Breast epithelium (tissue), 4 donors: ENCODE results near the gene GCDH. TPM values are rescaled to one million over a fixed set of nuclear protein-coding genes. Genes with fewer than 3 reads are reported as not detected.

Source experiments
- DNase-seq, 2 donors: peaks; one replicate each; pipeline ENCODE4 v3.0.0-alpha.2; 2019; ENCODE audit warnings: low spot score in 2 of 2
- H3K27ac ChIP-seq, 2 donors: fragments of 200-600 bp; sonication (generic) in 1 of 2; one replicate each; pipeline ENCODE4 v1.5.1; 2016 to 2019; ENCODE audit warnings: mild to moderate bottlenecking in 1 of 2
- H3K27me3 ChIP-seq, 2 donors: fragments of 200-600 bp; sonication (generic) in 1 of 2; one replicate each; pipeline versions ENCODE4 v1.5.1 to v1.6.0; 2017 to 2019; ENCODE audit warnings: control low read depth in 1 of 2, mild to moderate bottlenecking in 1 of 2
- H3K36me3 ChIP-seq: fragments of 200-600 bp; one replicate; pipeline ENCODE4 v1.5.1; 2019
- H3K4me1 ChIP-seq, 2 donors: fragments of 200-600 bp; sonication (generic); one replicate each; pipeline ENCODE4 v1.5.1; 2016 to 2019; ENCODE audit warnings: control low read depth in 1 of 2
- H3K4me3 ChIP-seq, 3 donors: fragments of 200-600 bp; sonication (generic); 1 replicate in 2 of 3; 2 replicates in 1 of 3; pipeline ENCODE4 v1.5.1; 2016 to 2019; ENCODE audit warnings: mild to moderate bottlenecking in 3 of 3, moderate library complexity in 2 of 3
- H3K9me3 ChIP-seq, 2 donors: fragments of 200-600 bp; sonication (generic) in 1 of 2; one replicate each; pipeline ENCODE4 v1.5.1; 2016 to 2019; ENCODE audit warnings: control low read depth in 1 of 2
- CTCF ChIP-seq, 3 donors: fragments of 450-650 bp; IDR thresholded peaks; one replicate each; pipeline ENCODE4 v1.5.1; 2016 to 2017; ENCODE audit warnings: antibody characterized with exemption in 3 of 3, mild to moderate bottlenecking in 3 of 3, moderate library complexity in 3 of 3
- POLR2A ChIP-seq: fragments of 450-650 bp; IDR thresholded peaks from one replicate; pipeline ENCODE4 v1.6.1; 2016; ENCODE audit warnings: antibody characterized with exemption, mild to moderate bottlenecking, moderate library complexity
- POLR2AphosphoS5 ChIP-seq, 3 donors: sonication (generic); formaldehyde crosslinking; IDR thresholded peaks; one replicate each; pipeline ENCODE4 v1.6.1; 2017; ENCODE audit warnings: antibody characterized with exemption in 3 of 3
- intact Hi-C: fragments of 100-400 bp; cut with DNase I; formaldehyde crosslinking; loops from one replicate; pipeline ENCODE4 v1.15.1; 2023; ENCODE audit warnings: low total_unique reads
- total RNA-seq, 3 donors: library from RNA; depleted of rRNA; stranded (reverse); fragments of >200 nt; gene quantifications; one replicate each; pipeline ENCODE4 v1.1.0, GENCODE V29; 2016

GCDH gene
- total RNA-seq, 3 donors from 2014 or later = 39.2 to 72.8 (median 50.1) TPM

DNA sequence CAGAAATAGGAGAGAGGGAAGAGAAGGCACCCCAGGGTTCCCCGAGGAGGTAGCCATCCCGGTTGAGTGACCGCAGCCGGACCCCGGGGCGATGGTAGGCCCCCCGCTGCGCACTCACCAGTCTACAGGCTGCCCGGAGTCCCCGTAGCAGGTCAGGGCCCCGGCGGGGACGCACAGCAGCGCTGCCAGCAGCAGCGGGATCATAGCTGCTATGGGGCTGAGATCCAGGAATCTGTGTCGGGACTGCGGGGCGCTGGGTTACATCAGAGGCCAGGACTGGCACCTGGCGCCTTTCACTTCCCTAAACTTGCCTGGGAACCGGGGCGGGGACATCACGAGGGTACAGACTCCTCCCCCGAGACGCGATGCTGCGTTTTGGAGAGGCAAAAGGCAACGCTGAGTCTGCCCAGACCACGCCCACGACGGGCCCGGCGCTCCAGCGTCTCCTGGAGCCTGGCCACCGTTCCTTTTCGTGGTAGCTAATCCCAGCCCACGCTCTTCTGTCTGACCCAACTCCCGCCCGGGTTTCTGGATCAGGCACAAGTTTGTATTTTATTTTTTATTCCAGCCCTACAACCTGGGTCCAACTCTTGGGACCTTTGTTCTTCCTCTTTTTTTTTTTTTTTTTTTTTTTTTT lies 9.7 kb upstream of the GCDH start, which contains the start of gene DNASE2:
Gene DNASE2 (minus strand): TSS at position 278 of the 637 bp plus-strand sequence. CDS start 74 bp downstream, at position 204.
- TF ChIP-seq POLR2AphosphoS5 (IDR thresholded peaks at IDR 0.05) (peak; percentile 51 to 81 (median 59)), CTCF (IDR thresholded peaks at IDR 0.05) (no peak), POLR2A (peak; percentile 40)
- peak within 1 kb of the TSS; percentile 91 to 96 for H3K27ac ChIP-seq

GRCh38 chr19:12882589-12882988 lies 8.4 kb upstream of the GCDH start:
- H3K4me1 ChIP-seq = no peaks in the 10 kb centered on the region
- no peak overlapping the region for H3K27ac ChIP-seq
- H3K9me3 ChIP-seq = peaks cover 9 to 15% of the 10 kb centered on the region in 2 donors

More for the DNA sequence above, 9.7 kb upstream of the GCDH start, which contains the start of gene DNASE2:
- Histone ChIP-seq H3K4me3 (peak within 1 kb of the TSS; percentile 66 to 83 (median 82)), H3K27me3 (peaks cover 0 to 17% of the 10 kb centered on the region in 2 donors), H3K36me3 (no peaks in the 10 kb centered on the region), H3K9me3 (peaks cover 9 to 15% of the 10 kb centered on the region in 2 donors), H3K4me1 (no peaks in the 10 kb centered on the region)
- peak; percentile 97 for DNase-seq
- intact Hi-C loops = no loop called here

DNA sequence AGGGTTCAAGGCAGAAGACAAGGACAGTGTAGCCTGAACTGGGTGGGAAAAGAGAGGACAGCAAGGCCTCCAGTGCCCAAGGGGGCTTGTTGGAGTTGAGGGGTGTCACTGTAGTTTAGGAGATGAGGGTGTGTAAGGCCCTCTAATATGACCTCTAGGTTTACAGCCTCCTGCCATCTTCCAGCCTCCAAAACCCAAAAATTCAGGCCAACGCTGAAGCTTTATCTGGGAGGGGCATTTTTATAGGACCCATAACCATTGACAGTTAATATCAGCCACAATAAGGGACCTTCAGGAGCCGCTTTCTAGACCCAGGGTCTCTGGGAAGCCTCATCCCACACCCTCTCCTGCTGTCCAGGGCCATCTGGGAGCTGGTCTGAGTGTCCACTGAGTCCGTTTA lies 6.8 kb upstream of the GCDH start:
- DNase-seq = no peak
- TF ChIP-seq POLR2AphosphoS5 (IDR thresholded peaks at IDR 0.05) (no peak), POLR2A (no peak), CTCF (IDR thresholded peaks at IDR 0.05) (no peak)
- Histone ChIP-seq H3K36me3 (no peaks in the 10 kb centered on the region), H3K27ac (no peak overlapping the region), H3K27me3 (peaks cover 0 to 17% of the 10 kb centered on the region in 2 donors), H3K4me1 (no peaks in the 10 kb centered on the region), H3K9me3 (peaks cover 9 to 15% of the 10 kb centered on the region in 2 donors), H3K4me3 (no peak overlapping the region)
- intact Hi-C loops = no loop called here

More at GRCh38 chr19:12882589-12882988, 8.4 kb upstream of the GCDH start:
- peaks cover 0 to 17% of the 10 kb centered on the region in 2 donors for H3K27me3 ChIP-seq
- no peak for TF ChIP-seq POLR2AphosphoS5 (IDR thresholded peaks at IDR 0.05)
- no peak for TF ChIP-seq POLR2A
- no peak for TF ChIP-seq CTCF (IDR thresholded peaks at IDR 0.05)
- no peak overlapping the region for H3K4me3 ChIP-seq
- no peak for DNase-seq
- intact Hi-C loops = no loop called here
- H3K36me3 ChIP-seq = no peaks in the 10 kb centered on the region

- H3K27ac ChIP-seq = peak overlapping the region in 1 of 2 donors; percentile 20
- H3K27me3 ChIP-seq = peaks cover 0 to 17% of the 10 kb centered on the region in 2 donors
- H3K4me1 ChIP-seq = no peaks in the 10 kb centered on the region
- intact Hi-C loops = no loop called here
- peaks cover 9 to 15% of the 10 kb centered on the region in 2 donors for H3K9me3 ChIP-seq
- DNase-seq = no peak
- H3K4me3 ChIP-seq = peak overlapping the region in 2 of 3 donors; percentile 47 to 61
- TF ChIP-seq POLR2AphosphoS5 (IDR thresholded peaks at IDR 0.05) (no peak), POLR2A (no peak), CTCF (IDR thresholded peaks at IDR 0.05) (no peak)
- no peaks in the 10 kb centered on the region for H3K36me3 ChIP-seq
These were observed 6.4 kb upstream of the GCDH start for GRCh38 chr19:12884627-12884925.

DNA sequence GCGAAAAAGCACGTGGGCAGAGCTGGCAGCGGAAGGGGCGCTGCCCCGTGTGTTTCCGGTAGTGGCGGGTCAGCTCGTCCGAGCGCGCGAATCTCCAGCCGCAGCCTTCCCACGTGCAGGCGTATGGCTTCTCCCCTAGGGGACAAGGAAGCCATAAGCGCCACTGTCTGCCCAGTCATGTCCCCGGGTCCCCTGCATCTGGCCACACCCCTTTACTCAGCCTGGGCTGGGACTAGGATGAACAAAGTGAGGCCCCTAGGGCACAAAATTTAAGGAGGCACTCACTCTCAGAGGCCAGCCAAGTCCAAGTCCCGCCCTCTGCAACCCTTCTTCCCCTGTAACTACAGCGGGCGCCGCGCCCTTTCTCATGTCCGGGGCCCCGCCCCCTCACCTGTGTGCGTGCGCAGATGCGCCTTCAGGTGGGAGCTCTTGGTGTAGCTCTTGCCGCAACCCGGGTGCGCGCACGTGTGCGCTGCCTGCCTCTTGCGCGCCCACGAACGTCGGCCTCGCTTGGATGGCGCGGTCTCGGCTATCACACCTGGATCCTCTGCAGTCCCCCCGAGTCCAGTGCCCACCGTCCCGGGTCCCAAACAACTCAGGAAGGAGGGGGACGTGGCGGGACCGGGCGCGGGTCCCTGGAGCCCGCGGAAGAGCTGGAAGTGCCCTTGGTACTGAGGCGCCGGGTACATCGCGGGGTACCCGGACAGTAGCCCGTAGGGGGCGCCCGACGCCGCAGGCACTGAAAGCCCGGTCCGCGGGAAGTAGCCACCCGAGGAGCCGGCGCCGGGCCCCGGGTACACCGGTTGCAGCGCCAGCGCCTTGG lies 5.8 kb upstream of the GCDH start:
- Histone ChIP-seq H3K27ac (peak overlapping the region; percentile 20 to 25), H3K27me3 (peaks cover 0 to 17% of the 10 kb centered on the region in 2 donors), H3K9me3 (peaks cover 9 to 15% of the 10 kb centered on the region in 2 donors), H3K4me3 (peak overlapping the region; percentile 23 to 61 (median 47)), H3K4me1 (no peaks in the 10 kb centered on the region), H3K36me3 (no peaks in the 10 kb centered on the region)
- TF ChIP-seq CTCF (IDR thresholded peaks at IDR 0.05) = peak in 2 of 3 donors; percentile 27 to 37
- no peak for TF ChIP-seq POLR2AphosphoS5 (IDR thresholded peaks at IDR 0.05)
- intact Hi-C loops = no loop called here
- peak; percentile 85 to 87 for DNase-seq
